ENCODE measurements around the gene MYL3.
A peak's percentile ranks its signal among the peaks of the same experiment; 100 is the strongest.

MYL3 gene

GRCh38 chr3:46866720-46867549 lies 3.7 kb upstream of the MYL3 start:
- DNase-seq (ENCODE audit: insufficient read length, low spot score), result peak; percentile 71
- no peak for FAIRE-seq

- FAIRE-seq (no peak), DNase-seq (ENCODE audit: insufficient read length, low spot score) (no peak)
These were observed 2.9 kb upstream of the MYL3 start for GRCh38 chr3:46866032-46866595.

- FAIRE-seq, result no peak
- DNase-seq (ENCODE audit: insufficient read length, low spot score), result no peak
These were observed 2.3 kb upstream of the MYL3 start for GRCh38 chr3:46865546-46865945.

GRCh38 chr3:46865031-46865507 lies 1.8 kb upstream of the MYL3 start:
- FAIRE-seq (no peak), DNase-seq (ENCODE audit: insufficient read length, low spot score) (no peak)

- FAIRE-seq (no peak), DNase-seq (ENCODE audit: insufficient read length, low spot score) (no peak)
These were observed 1.0 kb upstream of the MYL3 start for GRCh38 chr3:46864061-46864881.

- FAIRE-seq (no peak), DNase-seq (ENCODE audit: insufficient read length, low spot score) (no peak)
These were observed 747 bp downstream of the MYL3 start for GRCh38 chr3:46862369-46863025.

- FAIRE-seq (no peak), DNase-seq (ENCODE audit: insufficient read length, low spot score) (no peak)
These were observed 1.5 kb downstream of the MYL3 start for GRCh38 chr3:46861605-46862368.

GRCh38 chr3:46860810-46861604 lies 2.2 kb downstream of the MYL3 start:
- no peak for FAIRE-seq
- no peak for DNase-seq (ENCODE audit: insufficient read length, low spot score)

- no peak for DNase-seq (ENCODE audit: insufficient read length, low spot score)
These were observed 3.0 kb downstream of the MYL3 start for GRCh38 chr3:46860017-46860809.

GRCh38 chr3:46859001-46859710 lies 4.1 kb downstream of the MYL3 start:
- no peak for FAIRE-seq
- no peak for DNase-seq (ENCODE audit: insufficient read length, low spot score)

More at GRCh38 chr3:46860017-46860809, 3.0 kb downstream of the MYL3 start:
- no peak for FAIRE-seq

- DNase-seq (ENCODE audit: insufficient read length, low spot score) (no peak), FAIRE-seq (no peak)
These were observed 4.8 kb downstream of the MYL3 start for GRCh38 chr3:46858456-46858855.

GRCh38 chr3:46857485-46858341 lies 5.5 kb downstream of the MYL3 start:
- no peak for DNase-seq (ENCODE audit: insufficient read length, low spot score)
- FAIRE-seq, result no peak

GRCh38 chr3:46856576-46857471 lies 6.4 kb downstream of the MYL3 start:
- FAIRE-seq, result no peak

GRCh38 chr3:46854555-46854991 lies 8.7 kb downstream of the MYL3 start:
- DNase-seq (ENCODE audit: insufficient read length, low spot score) (no peak), FAIRE-seq (no peak)

More at GRCh38 chr3:46856576-46857471, 6.4 kb downstream of the MYL3 start:
- no peak for DNase-seq (ENCODE audit: insufficient read length, low spot score)

- DNase-seq (ENCODE audit: insufficient read length, low spot score) (no peak), FAIRE-seq (no peak)
These were observed 9.5 kb downstream of the MYL3 start for GRCh38 chr3:46853441-46854415.

Data from HTR-8/SVneo (cell line).